PC-3 (cell line): Measurements from ENCODE around the gene PKNOX2. TPM values are rescaled to one million over a fixed set of nuclear protein-coding genes. Genes with fewer than 3 reads are reported as not detected.

ENCODE experiments used
- ATAC-seq: fragments of 200-7000 bp; cut with Tn5 transposase; 2 replicates; pipeline ENCODE4 v1.9.1; 2020; ENCODE audit warnings: mild to moderate bottlenecking, moderate library complexity
- BruUV-seq: library from RNA; stranded (reverse); fragments of 400-500 nt; replicated peaks from 2 replicates; lab custom pipeline; 2021; lab: Mats Ljungman, UMichigan
- CTCF ChIA-PET: fragments of 300-600 bp; sonication (Branson Sonifier 250); formaldehyde crosslinking; loops from one replicate; lab custom pipeline; 2022; ENCODE audit warnings: antibody characterized with exemption; lab: Charles Lee
- POLR2A ChIA-PET: fragments of 300-600 bp; sonication (Branson Sonifier 250); formaldehyde crosslinking; loops from one replicate; lab custom pipeline; 2022; ENCODE audit warnings: antibody characterized with exemption; ENCODE audit not compliant: unreplicated experiment; lab: Charles Lee
- DNase-seq: peaks from one replicate; pipeline ENCODE4 v3.0.0-alpha.2; 2015
- H2AFZ ChIP-seq: fragments of 300-600 bp; sonication (generic); 2 replicates; pipeline ENCODE4 v1.6.0; 2016; ENCODE audit warnings: antibody characterized with exemption, low read length
- H3F3A ChIP-seq: fragments of 300-600 bp; sonication (generic); one replicate; pipeline ENCODE4 v1.6.0; 2017; ENCODE audit warnings: antibody characterized with exemption, low read length, control low read depth, mild to moderate bottlenecking; ENCODE audit not compliant: unreplicated experiment
- H3K27ac ChIP-seq: fragments of 300-600 bp; sonication (generic); 2 replicates; pipeline ENCODE4 v1.5.1; 2016; ENCODE audit warnings: mild to moderate bottlenecking, low read length
- H3K27me3 ChIP-seq: fragments of 300-600 bp; sonication (generic); 2 replicates; pipeline ENCODE4 v1.6.1; 2016; ENCODE audit warnings: low read length, mixed read lengths
- H3K36me3 ChIP-seq: fragments of 300-600 bp; sonication (generic); 2 replicates; pipeline ENCODE4 v1.6.1; 2016; ENCODE audit warnings: low read depth, mixed run types, low read length, mixed read lengths
- H3K4me1 ChIP-seq: fragments of 300-600 bp; sonication (generic); 2 replicates; pipeline ENCODE4 v1.5.1; 2016; ENCODE audit warnings: low read length; ENCODE audit not compliant: insufficient read depth
- H3K4me2 ChIP-seq: fragments of 300-600 bp; sonication (generic); 2 replicates; pipeline ENCODE4 v1.6.0; 2016; ENCODE audit warnings: low read length
- H3K4me3 ChIP-seq: fragments of 300-600 bp; sonication (generic); 2 replicates; pipeline ENCODE4 v1.5.1; 2016; ENCODE audit warnings: mild to moderate bottlenecking, low read length, mixed read lengths
- H3K79me2 ChIP-seq: fragments of 300-600 bp; sonication (generic); 2 replicates; pipeline ENCODE4 v1.6.1; 2017; ENCODE audit warnings: low read length, mixed read lengths
- H3K9ac ChIP-seq: fragments of 300-600 bp; sonication (generic); 2 replicates; pipeline ENCODE4 v1.6.0; 2016; ENCODE audit warnings: mild to moderate bottlenecking, low read length
- H3K9me2 ChIP-seq: fragments of 300-600 bp; sonication (generic); replicated peaks from 2 replicates; pipeline ENCODE4 v1.6.1; 2016; ENCODE audit warnings: mixed run types, low read length, mixed read lengths
- H3K9me3 ChIP-seq: fragments of 300-600 bp; sonication (generic); 2 replicates; pipeline ENCODE4 v1.6.1; 2016; ENCODE audit warnings: low read length, mixed read lengths
- H4K20me1 ChIP-seq: fragments of 300-600 bp; sonication (generic); 2 replicates; pipeline ENCODE4 v1.6.1; 2016; ENCODE audit warnings: low read length, mixed read lengths
- CTCF ChIP-seq: fragments of 300-600 bp; sonication (generic); conservative IDR thresholded peaks from 2 replicates; pipeline ENCODE4 v1.5.1; 2017; ENCODE audit warnings: antibody characterized with exemption, low read depth, mild to moderate bottlenecking, low read length
- EZH2 ChIP-seq: fragments of 300-600 bp; sonication (generic); IDR thresholded peaks from one replicate; pipeline ENCODE4 v1.6.1; 2017; ENCODE audit warnings: antibody characterized with exemption, mild to moderate bottlenecking, low read length; ENCODE audit not compliant: unreplicated experiment
- EZH2phosphoT487 ChIP-seq: fragments of 300-600 bp; sonication (generic); IDR thresholded peaks from 2 replicates; pipeline ENCODE4 v1.6.1; 2018; ENCODE audit warnings: mild to moderate bottlenecking, antibody characterized with exemption, low read length, borderline replicate concordance
- intact Hi-C: fragments of 100-400 bp; cut with micrococcal nuclease; formaldehyde crosslinking; loops from 2 replicates; pipeline ENCODE4 v1.9.0; 2023
- total RNA-seq: library from RNA; depleted of rRNA; stranded (reverse); fragments of >200 nt; gene quantifications from 2 replicates; pipeline ENCODE4 v1.2.3, GENCODE V29; 2014

PKNOX2 gene
- total RNA-seq, 1 experiment from 2014 or later = not detected

- Histone ChIP-seq H2AFZ (no peak overlapping the region), H3K9ac (no peak overlapping the region), H4K20me1 (no peaks in the 10 kb centered on the region), H3K9me3 (no peaks in the 10 kb centered on the region), H3K36me3 (no peaks in the 10 kb centered on the region), H3K4me1 (no peaks in the 10 kb centered on the region), H3K9me2 (no peaks in the 10 kb centered on the region), H3K79me2 (no peaks in the 10 kb centered on the region), H3K27ac (no peak overlapping the region), H3K4me3 (no peak overlapping the region), H3K27me3 (peaks cover 84% of the 10 kb centered on the region), H3F3A (no peaks in the 10 kb centered on the region), H3K4me2 (no peak overlapping the region)
- no peak for DNase-seq
- no TSS peak for BruUV-seq
- ChIA-PET CTCF (no interaction called here), POLR2A (no interaction called here)
- ATAC-seq = no peak
- TF ChIP-seq EZH2phosphoT487 (no peak), EZH2 (no peak), CTCF (no peak)
- intact Hi-C loops = no loop called here
Measured at GRCh38 chr11:125228445-125228844, 63.9 kb downstream of the PKNOX2 start.

GRCh38 chr11:125228993-125229392 lies 64.4 kb downstream of the PKNOX2 start:
- ATAC-seq = no peak
- Histone ChIP-seq H3K4me1 (no peaks in the 10 kb centered on the region), H3K9me2 (no peaks in the 10 kb centered on the region), H3K4me2 (no peak overlapping the region), H3K27me3 (peaks cover 90% of the 10 kb centered on the region), H3K4me3 (no peak overlapping the region), H4K20me1 (no peaks in the 10 kb centered on the region), H3K79me2 (no peaks in the 10 kb centered on the region), H3K36me3 (no peaks in the 10 kb centered on the region), H3K27ac (no peak overlapping the region), H3F3A (no peaks in the 10 kb centered on the region), H3K9ac (no peak overlapping the region), H3K9me3 (no peaks in the 10 kb centered on the region), H2AFZ (no peak overlapping the region)
- DNase-seq = no peak
- ChIA-PET CTCF (no interaction called here), POLR2A (no interaction called here)
- TF ChIP-seq EZH2 = no peak
- no peak for TF ChIP-seq EZH2phosphoT487
- no peak for TF ChIP-seq CTCF
- intact Hi-C loops = no loop called here
- BruUV-seq = no TSS peak

- no peak overlapping the region for H3K4me3 ChIP-seq
Measured at GRCh38 chr11:125229916-125230315, 65.4 kb downstream of the PKNOX2 start.

More at GRCh38 chr11:125229916-125230315, 65.4 kb downstream of the PKNOX2 start:
- no peaks in the 10 kb centered on the region for H3K79me2 ChIP-seq
- peaks cover 93% of the 10 kb centered on the region for H3K27me3 ChIP-seq
- CTCF ChIA-PET = no interaction called here
- no peaks in the 10 kb centered on the region for H4K20me1 ChIP-seq
- ATAC-seq = no peak
- H3K4me2 ChIP-seq = no peak overlapping the region
- H3K4me1 ChIP-seq = no peaks in the 10 kb centered on the region
- no peaks in the 10 kb centered on the region for H3F3A ChIP-seq
- no peak for DNase-seq
- H3K9ac ChIP-seq = no peak overlapping the region
- no peaks in the 10 kb centered on the region for H3K9me2 ChIP-seq
- no peak overlapping the region for H2AFZ ChIP-seq
- POLR2A ChIA-PET = no interaction called here
- no TSS peak for BruUV-seq
- no peak overlapping the region for H3K27ac ChIP-seq
- intact Hi-C loops = no loop called here
- no peaks in the 10 kb centered on the region for H3K9me3 ChIP-seq
- TF ChIP-seq EZH2phosphoT487 = no peak
- TF ChIP-seq CTCF = no peak
- no peak for TF ChIP-seq EZH2
- H3K36me3 ChIP-seq = no peaks in the 10 kb centered on the region
